Psoas muscle (tissue), 8 donors: ENCODE results near the gene KRT73. TPM values are rescaled to one million over a fixed set of nuclear protein-coding genes. Genes with fewer than 3 reads are reported as not detected.

Experiments used
- ATAC-seq, 4 donors: fragments of 200-7000 bp; cut with Tn5 transposase; one replicate each; pipeline ENCODE4 v1.9.1; 2020; ENCODE audit warnings: moderate library complexity in 3 of 4, mild to moderate bottlenecking in 2 of 4
- DNase-seq, 2 donors: peaks; one replicate each; pipeline ENCODE4 v3.0.0-alpha.2; 2020
- H3K27ac ChIP-seq: fragments of 200-600 bp; one replicate; pipeline ENCODE4 v1.8.0; 2022
- H3K27me3 ChIP-seq, 3 donors: fragments of 200-600 bp in 1 of 3; one replicate each; pipeline versions ENCODE4 v1.6.1 to v1.8.0; 2013 to 2022; ENCODE audit warnings: low read length in 2 of 3, mild to moderate bottlenecking in 2 of 3, moderate library complexity in 1 of 3; ENCODE audit not compliant: insufficient read depth in 3 of 3
- H3K36me3 ChIP-seq, 2 donors: fragments of 200-600 bp in 1 of 2; one replicate each; pipeline versions ENCODE4 v1.6.1 to v1.8.0; 2013 to 2022; ENCODE audit warnings: low read depth in 1 of 2, mild to moderate bottlenecking in 1 of 2, moderate library complexity in 1 of 2; ENCODE audit not compliant: insufficient read depth in 1 of 2
- H3K4me1 ChIP-seq: fragments of 200-600 bp; one replicate; pipeline ENCODE4 v1.8.0; 2022
- H3K4me3 ChIP-seq: fragments of 200-600 bp; one replicate; pipeline ENCODE4 v1.8.0; 2022; ENCODE audit warnings: mild to moderate bottlenecking
- H3K9me3 ChIP-seq: fragments of 200-600 bp; one replicate; pipeline ENCODE4 v1.8.0; 2022
- WGBS, 3 donors: extraction: QIAGEN DNeasy Blood & Tissue Kit; methylation state at CpG; one replicate each; pipeline versions ENCODE4 v1.1.6 to v1.1.7; 2013; 5-methylcytosine and 5-hydroxymethylcytosine counted together
- intact Hi-C, 2 donors: fragments of 100-400 bp; cut with DNase I; formaldehyde crosslinking; loops; one replicate each; pipeline versions ENCODE4 v1.11.0 to v1.14.2; 2022
- polyA plus RNA-seq, 3 donors: library from polyadenylated mRNA; stranded (reverse); fragments of 200-250 nt; gene quantifications; one replicate each; pipeline ENCODE4 v1.2.3, GENCODE V29; 2013
- total RNA-seq, 4 donors: library from RNA; stranded (reverse); fragmentation: NEBNext Ultra II Directional in 2 of 4; extraction: Animal tissue kit (Norgen Biotek cat#: 25700) in 2 of 4; gene quantifications; one replicate each; pipeline versions ENCODE4 v1.2.1 to v1.2.4, GENCODE V29; 2021 to 2023
- TF ChIP-seq, protein P1 (sequence below): fragments of 200-600 bp; IDR thresholded peaks from one replicate; pipeline ENCODE4 v1.8.0; 2022; ENCODE audit warnings: antibody characterized with exemption
- donor health status: healthy with polysubstance abuse.
- donor health status: DM: no; HTN: no; CAD: no; lungs with moderate emphysema.
- donor health status: Bipolar disorder and iron deficiency.
- donor health status: healthy.
- donor health status: DM: yes; HTN: yes; CAD: no.
- donor health status: DM: no; HTN: no; CAD: no.
- donor health status: DM: no; HTN: no; CAD: no.
- donor health status: DM: yes; HTN: yes; CAD: no.

Gene KRT73
- total and polyA plus RNA-seq, 7 donors, result not detected

DNA sequence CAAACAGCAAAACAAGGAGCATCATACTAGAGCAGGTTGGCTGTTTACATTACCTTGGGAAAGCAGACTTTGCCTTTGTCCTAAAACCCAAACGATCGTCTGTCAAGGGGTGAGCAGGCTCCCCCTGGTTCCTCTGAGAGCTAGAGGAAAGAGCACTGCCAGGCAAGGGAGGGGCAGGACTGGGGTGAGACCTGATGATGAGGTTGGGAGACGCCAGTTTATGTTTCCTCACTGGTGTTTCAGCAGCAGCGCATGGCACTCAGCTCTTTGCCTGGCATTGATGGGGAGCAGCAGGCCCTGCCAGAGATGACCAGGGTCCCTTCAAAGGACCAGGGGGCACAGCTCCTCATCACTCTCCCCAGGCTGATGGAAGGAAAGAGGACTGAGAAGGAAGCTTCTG, 41.6 kb upstream of the KRT73 start:
- Histone ChIP-seq H3K27ac (no peak overlapping the region), H3K36me3 (no peaks in the 10 kb centered on the region), H3K9me3 (no peaks in the 10 kb centered on the region), H3K4me3 (no peak overlapping the region), H3K27me3 (peaks cover 0 to 26% (median 1%) of the 10 kb centered on the region in 3 donors), H3K4me1 (no peaks in the 10 kb centered on the region)
- ATAC-seq (no peak), DNase-seq (no peak)
- WGBS, 3 donors, result 75 to 82% (median 77%) methylated on average over 4 of the region's 4 CpGs
- TF ChIP-seq, protein P1, sequence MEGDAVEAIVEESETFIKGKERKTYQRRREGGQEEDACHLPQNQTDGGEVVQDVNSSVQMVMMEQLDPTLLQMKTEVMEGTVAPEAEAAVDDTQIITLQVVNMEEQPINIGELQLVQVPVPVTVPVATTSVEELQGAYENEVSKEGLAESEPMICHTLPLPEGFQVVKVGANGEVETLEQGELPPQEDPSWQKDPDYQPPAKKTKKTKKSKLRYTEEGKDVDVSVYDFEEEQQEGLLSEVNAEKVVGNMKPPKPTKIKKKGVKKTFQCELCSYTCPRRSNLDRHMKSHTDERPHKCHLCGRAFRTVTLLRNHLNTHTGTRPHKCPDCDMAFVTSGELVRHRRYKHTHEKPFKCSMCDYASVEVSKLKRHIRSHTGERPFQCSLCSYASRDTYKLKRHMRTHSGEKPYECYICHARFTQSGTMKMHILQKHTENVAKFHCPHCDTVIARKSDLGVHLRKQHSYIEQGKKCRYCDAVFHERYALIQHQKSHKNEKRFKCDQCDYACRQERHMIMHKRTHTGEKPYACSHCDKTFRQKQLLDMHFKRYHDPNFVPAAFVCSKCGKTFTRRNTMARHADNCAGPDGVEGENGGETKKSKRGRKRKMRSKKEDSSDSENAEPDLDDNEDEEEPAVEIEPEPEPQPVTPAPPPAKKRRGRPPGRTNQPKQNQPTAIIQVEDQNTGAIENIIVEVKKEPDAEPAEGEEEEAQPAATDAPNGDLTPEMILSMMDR, result no peak
- intact Hi-C loops, result no loop called here

DNA sequence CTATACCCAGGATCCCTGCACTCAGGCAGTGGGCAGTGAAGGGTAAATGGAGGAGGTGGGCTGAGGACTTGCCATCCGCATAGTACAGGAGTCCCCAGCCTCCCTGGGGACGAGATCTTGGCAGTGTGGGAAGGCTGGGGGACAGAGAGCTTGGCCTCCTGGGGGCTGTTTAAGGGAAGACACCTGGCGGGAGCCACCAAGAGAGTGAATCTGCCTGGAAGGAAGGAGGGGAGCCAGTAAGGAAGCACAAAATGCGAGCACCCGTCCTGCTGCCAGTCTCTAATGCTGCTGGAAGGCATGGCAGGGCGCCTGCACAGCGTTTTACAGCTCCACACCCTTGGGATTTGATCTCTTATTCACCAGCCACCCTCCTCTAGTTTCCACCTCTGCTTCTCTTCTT, 41.0 kb upstream of the KRT73 start:
- DNase-seq (no peak), ATAC-seq (no peak)
- no peaks in the 10 kb centered on the region for H3K4me1 ChIP-seq
- intact Hi-C loops, result no loop called here
- H3K36me3 ChIP-seq, result no peaks in the 10 kb centered on the region
- TF ChIP-seq, protein P1, result no peak
- H3K9me3 ChIP-seq, result no peaks in the 10 kb centered on the region
- no peak overlapping the region for H3K27ac ChIP-seq
- WGBS, 3 donors, result 52 to 54% (median 54%) methylated on average over 7 of the region's 7 CpGs
- no peak overlapping the region for H3K4me3 ChIP-seq
- H3K27me3 ChIP-seq, result peaks cover 1 to 25% (median 2%) of the 10 kb centered on the region in 3 donors

DNA sequence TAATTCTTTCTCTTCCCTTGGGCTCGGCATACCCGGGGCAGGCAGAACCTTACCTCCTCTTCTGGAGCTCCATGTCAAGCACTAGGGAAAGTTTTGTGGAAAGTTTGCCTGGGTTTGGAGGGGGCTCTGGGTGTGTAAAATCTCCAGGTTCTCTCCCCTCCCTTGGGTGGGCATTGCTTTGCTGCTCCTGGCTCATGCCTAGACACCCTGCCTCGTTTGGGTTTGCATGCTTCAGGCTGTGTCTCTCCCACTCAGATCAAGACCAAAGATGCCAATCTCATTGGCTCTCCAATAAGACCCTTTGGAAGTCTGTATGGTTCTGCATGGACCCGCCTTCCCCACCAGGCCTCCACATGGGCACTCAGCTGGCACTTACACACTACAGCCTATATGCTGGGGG, 39.8 kb upstream of the KRT73 start:
- Histone ChIP-seq H3K4me3 (no peak overlapping the region), H3K36me3 (no peaks in the 10 kb centered on the region), H3K27ac (no peak overlapping the region), H3K9me3 (no peaks in the 10 kb centered on the region), H3K4me1 (no peaks in the 10 kb centered on the region), H3K27me3 (peaks cover 1 to 20% (median 3%) of the 10 kb centered on the region in 3 donors)
- WGBS, 3 donors, result 59 to 70% (median 62%) methylated on average over 4 of the region's 4 CpGs
- DNase-seq, result no peak
- ATAC-seq, result no peak
- TF ChIP-seq, protein P1, result no peak
- intact Hi-C loops, result no loop called here

DNA sequence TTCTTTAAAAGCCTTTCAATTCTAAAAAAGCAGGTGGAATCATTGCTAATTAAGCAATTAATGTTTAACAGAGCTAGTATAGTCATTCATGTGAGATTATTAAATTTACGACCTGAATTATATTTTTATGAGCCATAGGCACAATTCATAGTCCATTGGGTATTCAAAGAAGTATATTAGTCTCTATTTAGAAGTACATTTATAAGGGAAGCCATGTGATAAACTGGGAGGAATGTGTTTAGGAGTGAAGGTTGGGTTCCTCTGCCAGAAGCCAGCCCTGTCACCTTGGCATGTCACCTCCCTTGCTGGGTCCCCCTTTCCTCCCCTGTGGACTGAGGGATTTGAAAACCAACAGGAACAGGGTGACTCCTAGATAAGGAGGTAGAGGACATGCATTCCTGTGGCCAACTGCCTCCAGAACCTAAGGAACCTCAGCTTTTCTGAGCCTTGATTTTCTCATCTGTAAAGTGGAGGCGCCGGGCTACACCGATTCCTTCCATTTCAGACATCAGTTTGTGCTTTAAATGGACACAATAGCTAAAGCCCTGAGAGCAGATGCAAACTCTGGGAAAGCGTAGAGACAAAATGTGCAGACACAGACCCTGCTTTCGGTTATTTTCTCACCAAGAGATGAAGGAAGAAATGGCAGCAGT, 39.0 kb upstream of the KRT73 start:
- DNase-seq (no peak), ATAC-seq (no peak)
- Histone ChIP-seq H3K27ac (no peak overlapping the region), H3K36me3 (no peaks in the 10 kb centered on the region), H3K9me3 (no peaks in the 10 kb centered on the region), H3K27me3 (peaks cover 3 to 20% (median 5%) of the 10 kb centered on the region in 3 donors), H3K4me3 (no peak overlapping the region), H3K4me1 (no peaks in the 10 kb centered on the region)
- WGBS, 3 donors, result 75 to 93% (median 90%) methylated on average over 6 of the region's 6 CpGs
- intact Hi-C loops, result no loop called here
- TF ChIP-seq, protein P1, result no peak

DNA sequence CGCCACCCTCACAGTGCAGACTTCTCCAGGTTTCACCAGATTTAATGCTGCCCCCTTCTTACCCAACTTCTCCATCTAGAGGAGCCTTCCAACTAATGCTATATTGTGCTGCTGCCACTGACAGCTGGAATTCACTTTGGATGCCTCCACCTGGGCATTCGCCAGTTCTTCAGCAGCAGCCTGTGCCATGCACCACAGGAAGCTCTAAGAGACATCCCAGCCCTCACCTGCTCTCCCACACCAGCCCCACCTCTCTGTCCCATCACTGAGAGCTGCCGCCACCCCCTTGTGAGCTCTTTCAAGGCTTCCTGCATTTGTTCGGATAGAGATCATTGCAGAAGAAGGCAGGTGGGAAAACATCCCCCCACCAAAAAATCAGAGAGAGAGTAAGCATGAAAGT, 38.3 kb upstream of the KRT73 start:
- ATAC-seq (no peak), DNase-seq (no peak)
- TF ChIP-seq, protein P1, result no peak
- H3K4me3 ChIP-seq, result no peak overlapping the region
- no peak overlapping the region for H3K27ac ChIP-seq
- H3K36me3 ChIP-seq, result no peaks in the 10 kb centered on the region
- no peaks in the 10 kb centered on the region for H3K9me3 ChIP-seq
- H3K27me3 ChIP-seq, result peaks cover 3 to 16% (median 5%) of the 10 kb centered on the region in 3 donors
- intact Hi-C loops, result no loop called here
- 67 to 71% (median 69%) methylated on average over 4 of the region's 4 CpGs for WGBS, 3 donors
- H3K4me1 ChIP-seq, result no peaks in the 10 kb centered on the region
